SK-N-SH treated with all-trans-retinoic acid at 6 μM for 48 hours (cell line): ENCODE data around the gene CCDC187.
A peak's percentile ranks its signal among the peaks of the same experiment; 100 is the strongest.

Source experiments
- ATAC-seq: fragments of 200-7000 bp; cut with Tn5 transposase; 3 replicates; pipeline ENCODE4 v1.9.1; 2020; ENCODE audit warnings: mild to moderate bottlenecking, moderate library complexity
- ARNTL ChIP-seq: fragments of 450-650 bp; formaldehyde crosslinking; IDR thresholded peaks from 2 replicates; pipeline ENCODE4 v1.5.0; 2020; ENCODE audit warnings: low read depth, mild to moderate bottlenecking, moderate library complexity, borderline replicate concordance
- CREB5 ChIP-seq: fragments of 250-450 bp; sonication (Bioruptor Pico); IDR thresholded peaks from 2 replicates; pipeline ENCODE4 v1.5.1; 2020; ENCODE audit warnings: low read depth, mild to moderate bottlenecking, moderate library complexity
- CSDC2 ChIP-seq: fragments of 250-450 bp; sonication (Bioruptor Pico); IDR thresholded peaks from 2 replicates; pipeline ENCODE4 v1.5.0; 2020; ENCODE audit warnings: mild to moderate bottlenecking, moderate library complexity
- CSRNP3 ChIP-seq: fragments of 250-450 bp; sonication (Bioruptor Pico); IDR thresholded peaks from 2 replicates; pipeline ENCODE4 v1.5.1; 2021; ENCODE audit warnings: mild to moderate bottlenecking, moderate library complexity
- ESRRG ChIP-seq: fragments of 250-450 bp; sonication (Bioruptor Pico); IDR thresholded peaks from 2 replicates; pipeline ENCODE4 v1.6.1; 2021; ENCODE audit warnings: mild to moderate bottlenecking
- ISL1 ChIP-seq: fragments of 250-450 bp; sonication (Bioruptor Pico); IDR thresholded peaks from 2 replicates; pipeline ENCODE4 v2.1.2; 2022; ENCODE audit warnings: mild to moderate bottlenecking, moderate library complexity
- PATZ1 ChIP-seq: fragments of 250-450 bp; sonication (Bioruptor Pico); IDR thresholded peaks from 2 replicates; pipeline ENCODE4 v1.8.0; 2020; ENCODE audit warnings: mild to moderate bottlenecking, moderate library complexity, borderline replicate concordance
- POU6F1 ChIP-seq: fragments of 250-450 bp; sonication (Bioruptor Pico); IDR thresholded peaks from 2 replicates; pipeline ENCODE4 v1.8.0; 2021; ENCODE audit warnings: low read depth, mild to moderate bottlenecking, moderate library complexity, borderline replicate concordance
- PPARA ChIP-seq: fragments of 250-450 bp; sonication (Bioruptor Pico); IDR thresholded peaks from 2 replicates; pipeline ENCODE4 v1.5.0; 2020; ENCODE audit warnings: mild to moderate bottlenecking, borderline replicate concordance
- RARB ChIP-seq: fragments of 250-450 bp; sonication (Bioruptor Pico); IDR thresholded peaks from 2 replicates; pipeline ENCODE4 v1.8.0; 2021; ENCODE audit warnings: mild to moderate bottlenecking, moderate library complexity
- SNAI2 ChIP-seq: fragments of 250-450 bp; sonication (Bioruptor Pico); IDR thresholded peaks from 2 replicates; pipeline ENCODE4 v1.5.0; 2020; ENCODE audit warnings: mild to moderate bottlenecking, moderate library complexity
- TCF4 ChIP-seq: fragments of 250-450 bp; sonication (Bioruptor Pico); IDR thresholded peaks from 2 replicates; pipeline ENCODE4 v1.8.0; 2021; ENCODE audit warnings: mild to moderate bottlenecking, moderate library complexity, borderline replicate concordance
- TOX ChIP-seq: fragments of 250-450 bp; sonication (Bioruptor Pico); IDR thresholded peaks from 2 replicates; pipeline ENCODE4 v1.8.0; 2021; ENCODE audit warnings: mild to moderate bottlenecking, moderate library complexity, borderline replicate concordance
- TSHZ2 ChIP-seq: fragments of 250-450 bp; sonication (Bioruptor Pico); IDR thresholded peaks from 2 replicates; pipeline ENCODE4 v1.5.0; 2020; ENCODE audit warnings: mild to moderate bottlenecking, moderate library complexity
- ZC3H10 ChIP-seq: fragments of 250-450 bp; sonication (Bioruptor Pico); IDR thresholded peaks from 2 replicates; pipeline ENCODE4 v1.5.1; 2021; ENCODE audit warnings: mild to moderate bottlenecking, moderate library complexity
- ZFP3 ChIP-seq: fragments of 250-450 bp; sonication (Bioruptor Pico); IDR thresholded peaks from 2 replicates; pipeline ENCODE4 v1.5.0; 2020; ENCODE audit warnings: mild to moderate bottlenecking, moderate library complexity
- ZFP30 ChIP-seq: fragments of 450-650 bp; formaldehyde crosslinking; IDR thresholded peaks from 2 replicates; pipeline ENCODE4 v1.5.0; 2022; ENCODE audit warnings: mild to moderate bottlenecking, moderate library complexity
- ZNF565 ChIP-seq: fragments of 450-650 bp; formaldehyde crosslinking; conservative IDR thresholded peaks from 2 replicates; pipeline ENCODE4 v1.5.0; 2020; ENCODE audit warnings: low read depth, mild to moderate bottlenecking, moderate library complexity
- ZNF70 ChIP-seq: fragments of 450-650 bp; formaldehyde crosslinking; IDR thresholded peaks from 2 replicates; pipeline ENCODE4 v1.5.0; 2020; ENCODE audit warnings: mild to moderate bottlenecking, moderate library complexity
- ZNF8 ChIP-seq: fragments of 450-650 bp; formaldehyde crosslinking; IDR thresholded peaks from 2 replicates; pipeline ENCODE4 v1.5.0; 2020; ENCODE audit warnings: mild to moderate bottlenecking, moderate library complexity

CCDC187 gene

GRCh38 chr9:136303825-136304416 lies at the start of gene CCDC187:
TSS of gene CCDC187 (minus strand) at chr9:136304094. CDS start at chr9:136303830, 264 bp downstream.
- no peak for ATAC-seq
- TF ChIP-seq TOX (CRISPR knock-in tag), result no peak
- no peak for TF ChIP-seq SNAI2 (CRISPR knock-in tag)

GRCh38 chr9:136353088-136353487 lies 49.2 kb upstream of the CCDC187 start:
- no peak for ATAC-seq
- TF ChIP-seq ARNTL (CRISPR knock-in tag) (no peak), ISL1 (no peak), CSDC2 (no peak), POU6F1 (CRISPR knock-in tag) (no peak), ZNF565 (CRISPR knock-in tag) (no peak), ZFP30 (CRISPR knock-in tag) (no peak), TSHZ2 (CRISPR knock-in tag) (no peak), CSRNP3 (CRISPR knock-in tag) (no peak), TCF4 (no peak), PATZ1 (no peak), ZNF8 (CRISPR knock-in tag) (no peak), ZNF70 (no peak), ZFP3 (CRISPR knock-in tag) (no peak), PPARA (CRISPR knock-in tag) (no peak), RARB (CRISPR knock-in tag) (no peak)

GRCh38 chr9:136352682-136353081 lies 48.8 kb upstream of the CCDC187 start:
- TF ChIP-seq RARB (CRISPR knock-in tag), result no peak
- no peak for TF ChIP-seq PATZ1
- no peak for TF ChIP-seq ZNF8 (CRISPR knock-in tag)
- TF ChIP-seq ESRRG (CRISPR knock-in tag), result no peak
- no peak for TF ChIP-seq CREB5 (CRISPR knock-in tag)
- TF ChIP-seq ZNF565 (CRISPR knock-in tag), result no peak
- TF ChIP-seq CSRNP3 (CRISPR knock-in tag), result no peak
- TF ChIP-seq ZC3H10 (CRISPR knock-in tag), result no peak
- peak; percentile 6 for ATAC-seq

GRCh38 chr9:136351868-136352267 lies 48.0 kb upstream of the CCDC187 start:
- peak; percentile 21 for ATAC-seq
